HG02852 (cell line): ENCODE measurements around the gene AOPEP.
A peak's percentile ranks its signal among the peaks of the same experiment; 100 is the strongest.
"Not testable (repeated sequence)": the region's sequence is repeated elsewhere in the genome, so short reads cannot be mapped to it uniquely, and the experiment has no call there.

ENCODE experiments used
- ATAC-seq: cut with Tn5 transposase; IDR thresholded peaks from one replicate; pipeline ENCODE4 v1.9.1; 2021; ENCODE audit warnings: mild to moderate bottlenecking, moderate library complexity; ENCODE audit not compliant: unreplicated experiment

The AOPEP gene

DNA sequence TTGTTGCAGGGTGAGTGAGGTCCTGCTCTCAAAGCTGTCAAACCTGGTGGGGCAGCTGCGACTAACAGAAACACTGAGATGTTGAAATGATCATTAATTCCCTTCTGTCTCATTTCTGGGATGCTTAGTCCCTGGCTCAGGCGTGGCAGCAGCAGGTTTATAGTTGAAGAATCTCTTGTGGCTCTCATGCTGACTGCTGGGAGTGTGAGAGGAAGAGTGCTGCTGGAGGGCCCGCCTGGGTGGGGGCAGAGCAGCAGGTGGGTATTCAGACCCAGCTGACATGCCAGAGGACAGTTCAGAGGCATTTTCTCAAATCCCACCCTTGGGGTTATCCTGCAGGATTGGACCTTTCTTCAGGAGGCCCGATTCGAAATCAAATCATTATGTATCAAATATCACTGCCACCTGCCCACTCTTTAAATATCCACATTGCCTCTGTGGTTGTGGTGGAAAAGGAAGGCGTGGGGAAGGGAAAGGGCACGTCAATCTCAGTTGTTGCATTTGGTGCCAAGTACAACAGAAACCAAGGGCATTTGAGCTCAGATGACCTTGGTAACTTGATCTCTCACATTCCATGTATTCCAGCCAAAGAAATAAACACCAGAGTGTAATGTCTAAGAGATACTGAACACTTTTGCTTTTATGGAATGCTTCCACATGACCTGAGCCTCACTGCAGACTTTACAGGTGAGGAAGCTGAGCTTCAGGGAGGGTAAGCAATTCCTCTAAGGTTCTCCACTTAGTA lies 224.3 kb downstream of the AOPEP start:
- no peak for ATAC-seq

GRCh38 chr9:94951324-94952135 lies 225.0 kb downstream of the AOPEP start:
- no peak for ATAC-seq

DNA sequence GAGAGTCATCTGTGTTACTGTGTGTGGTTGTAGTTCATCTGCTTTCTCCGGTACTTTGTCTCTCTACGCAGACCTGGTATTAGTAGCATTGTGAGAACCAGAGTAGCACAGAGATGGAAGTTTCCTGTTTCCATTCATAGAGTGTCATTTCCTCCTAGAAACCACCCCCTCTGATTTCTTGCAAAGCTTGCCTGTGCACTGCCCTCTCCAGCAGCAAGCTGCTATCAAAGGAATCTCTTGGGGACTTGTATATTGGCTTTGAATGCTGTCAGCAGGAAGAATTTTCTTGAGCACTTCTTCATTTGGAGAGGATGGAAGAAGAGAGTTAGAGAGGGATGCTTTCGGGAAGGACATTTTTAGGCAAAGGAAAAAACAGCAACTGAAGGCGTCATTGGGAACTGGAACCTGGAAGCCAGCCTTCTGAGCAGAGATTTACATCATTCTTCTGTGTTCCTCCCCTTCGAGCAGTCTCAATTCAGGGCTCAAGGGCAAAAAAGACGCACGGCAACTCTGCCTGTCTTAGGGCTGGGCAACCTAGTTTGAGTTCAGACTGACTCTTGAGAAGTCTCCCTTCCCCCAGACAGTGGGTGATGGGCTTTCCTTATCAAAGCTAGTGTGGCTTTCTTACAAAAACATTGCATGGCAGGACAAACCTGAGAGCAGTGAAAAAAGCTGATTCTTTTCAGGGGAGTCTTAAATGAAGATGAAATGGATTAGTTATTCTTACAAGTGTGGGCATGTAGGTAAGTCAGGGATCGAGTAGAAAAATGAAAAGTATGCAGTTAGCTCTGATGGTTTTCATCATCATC lies 226.3 kb downstream of the AOPEP start:
- peak; percentile 79 for ATAC-seq

- ATAC-seq = no peak
Observed at GRCh38 chr9:94956731-94957130, 230.2 kb downstream of the AOPEP start.

DNA sequence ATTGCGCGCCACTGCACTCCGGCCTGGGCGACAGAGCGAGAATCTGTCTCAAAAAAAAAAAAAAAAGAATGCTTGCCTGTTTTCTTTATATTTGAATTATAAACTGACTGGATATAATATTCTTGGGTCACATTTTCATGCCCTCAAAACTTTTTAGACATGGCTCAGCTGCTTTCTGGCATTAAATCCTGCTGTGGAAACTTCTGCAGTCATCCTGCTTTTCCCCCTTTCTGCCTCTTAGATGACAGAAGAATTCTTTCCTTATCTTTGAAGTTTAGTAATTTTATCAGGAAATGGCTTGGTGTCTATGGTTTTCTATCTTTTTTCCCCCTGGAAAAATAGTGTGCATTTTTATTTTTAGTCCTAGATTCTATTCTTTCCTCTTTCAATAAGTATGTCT lies 234.5 kb downstream of the AOPEP start:
- no peak for ATAC-seq

GRCh38 chr9:94961870-94962269 lies 235.4 kb downstream of the AOPEP start:
- ATAC-seq = no peak

GRCh38 chr9:94965631-94966030 lies 239.1 kb downstream of the AOPEP start:
- not testable (repeated sequence) for ATAC-seq

GRCh38 chr9:94966046-94966445 lies 239.5 kb downstream of the AOPEP start:
- ATAC-seq = not testable (repeated sequence)

- ATAC-seq = no peak
Observed at GRCh38 chr9:94967482-94967881, 241.0 kb downstream of the AOPEP start.

DNA sequence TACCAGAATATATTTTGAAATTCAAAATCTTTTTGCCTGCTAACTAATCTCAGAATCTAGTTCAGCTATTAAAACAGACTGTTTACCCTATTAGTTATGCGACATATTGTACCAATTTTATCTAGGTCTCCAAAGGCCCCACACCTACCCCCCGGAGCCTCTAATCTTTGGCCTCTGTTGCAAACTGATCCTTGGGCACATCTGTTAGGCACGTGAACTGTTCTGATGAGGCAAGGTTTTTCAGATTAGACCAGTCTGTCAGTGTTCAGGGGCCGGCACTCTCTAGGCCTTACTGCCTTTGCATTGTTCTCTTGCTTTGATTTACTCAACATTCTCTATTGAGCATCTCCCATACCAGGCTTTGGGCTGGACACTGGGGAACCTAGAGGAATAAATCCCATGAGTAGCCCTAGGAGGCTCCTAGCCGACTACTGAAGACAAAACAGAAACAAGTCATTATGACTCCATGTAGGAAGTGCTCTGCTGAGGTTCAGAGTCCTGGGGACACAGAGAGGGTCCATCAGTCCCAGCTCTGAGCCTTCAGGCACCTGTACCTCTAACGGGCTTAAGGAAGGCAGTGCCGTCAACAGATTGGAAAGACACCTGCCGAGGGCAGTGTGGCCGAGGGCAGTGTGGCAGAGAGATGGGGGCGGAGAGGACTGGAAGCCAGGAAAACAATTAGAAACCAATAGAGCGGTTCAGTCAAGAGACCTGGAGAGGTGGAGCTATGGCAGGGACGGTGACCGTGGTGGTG lies 245.1 kb downstream of the AOPEP start:
- ATAC-seq = no peak

DNA sequence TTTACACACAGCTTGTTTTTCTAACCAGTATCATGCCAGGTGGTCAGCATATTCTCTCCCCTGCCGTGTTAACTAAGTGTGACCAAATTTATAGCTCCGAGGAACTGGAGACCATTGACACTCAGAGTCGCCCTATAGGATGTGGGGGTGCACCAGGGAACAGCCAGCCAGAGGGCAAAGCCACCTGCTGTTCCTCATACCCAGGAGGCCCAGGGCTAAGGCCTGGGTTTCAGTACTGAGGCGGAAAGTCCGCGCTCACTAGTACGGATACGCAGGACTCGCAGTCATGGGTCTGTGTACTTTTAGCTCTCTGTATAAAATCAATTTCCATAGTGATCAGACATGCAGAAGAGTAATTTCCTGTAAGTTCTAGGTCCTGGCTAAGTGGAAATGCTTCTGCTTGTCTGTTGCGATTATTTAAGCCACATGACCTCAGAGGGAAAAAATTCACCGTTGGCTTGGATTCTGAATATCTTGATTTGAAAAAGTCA lies 247.0 kb downstream of the AOPEP start:
- ATAC-seq = no peak

DNA sequence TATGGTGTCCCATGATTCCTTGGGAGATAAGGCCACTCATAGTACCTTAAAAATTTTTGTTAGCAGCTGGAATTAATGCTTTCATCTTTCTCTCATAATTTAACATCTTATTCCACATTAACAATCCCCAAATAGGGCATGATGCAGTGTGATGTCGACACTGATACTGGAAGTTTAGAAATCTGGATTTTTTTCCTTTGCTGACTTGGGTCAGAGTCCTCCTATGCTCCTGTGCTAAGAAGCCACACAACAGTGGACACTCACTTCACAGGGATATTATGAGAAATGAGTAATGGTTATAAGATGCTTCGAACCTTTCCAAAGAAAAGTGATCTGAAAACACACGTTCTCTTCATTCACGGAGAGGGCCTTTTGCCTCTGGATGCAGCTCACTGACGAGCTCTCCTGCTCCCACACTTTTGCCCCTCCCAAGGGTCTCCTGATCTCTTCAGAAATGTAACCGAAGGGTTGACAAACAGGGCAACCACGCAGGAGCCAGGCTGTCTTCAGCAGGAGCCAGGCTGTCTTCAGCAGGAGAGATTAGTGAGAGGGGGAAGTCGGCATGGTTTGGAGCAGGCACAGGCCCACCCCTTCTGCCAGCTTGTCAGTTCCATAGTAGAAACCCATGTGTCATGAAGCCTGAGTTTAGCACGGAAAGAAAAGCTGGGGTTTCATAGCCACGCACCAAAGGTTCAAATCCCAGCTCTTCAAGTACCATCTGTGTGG lies 247.8 kb downstream of the AOPEP start:
- no peak for ATAC-seq

GRCh38 chr9:94975480-94975879 lies 249.0 kb downstream of the AOPEP start:
- ATAC-seq = no peak

DNA sequence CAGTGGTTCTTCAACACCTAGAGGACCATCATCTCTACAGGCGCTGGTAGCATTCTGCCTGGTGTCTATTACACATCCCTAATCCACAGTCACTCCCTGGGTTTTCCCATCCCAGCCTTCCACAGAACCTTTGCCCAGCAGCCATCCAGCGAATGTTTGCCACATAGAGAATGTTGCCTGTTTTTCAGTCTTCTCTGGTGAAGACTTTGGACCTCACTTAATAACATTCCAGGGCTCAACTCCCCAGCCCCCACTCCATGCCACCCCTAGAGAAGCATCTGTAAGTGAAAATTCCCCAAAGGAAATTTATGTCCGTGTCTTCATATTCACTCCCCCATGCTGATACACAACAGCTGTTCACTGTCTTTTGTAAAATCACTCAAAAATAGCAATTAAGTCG lies 249.6 kb downstream of the AOPEP start:
- ATAC-seq = no peak

GRCh38 chr9:94977416-94977815 lies 250.9 kb downstream of the AOPEP start:
- no peak for ATAC-seq

DNA sequence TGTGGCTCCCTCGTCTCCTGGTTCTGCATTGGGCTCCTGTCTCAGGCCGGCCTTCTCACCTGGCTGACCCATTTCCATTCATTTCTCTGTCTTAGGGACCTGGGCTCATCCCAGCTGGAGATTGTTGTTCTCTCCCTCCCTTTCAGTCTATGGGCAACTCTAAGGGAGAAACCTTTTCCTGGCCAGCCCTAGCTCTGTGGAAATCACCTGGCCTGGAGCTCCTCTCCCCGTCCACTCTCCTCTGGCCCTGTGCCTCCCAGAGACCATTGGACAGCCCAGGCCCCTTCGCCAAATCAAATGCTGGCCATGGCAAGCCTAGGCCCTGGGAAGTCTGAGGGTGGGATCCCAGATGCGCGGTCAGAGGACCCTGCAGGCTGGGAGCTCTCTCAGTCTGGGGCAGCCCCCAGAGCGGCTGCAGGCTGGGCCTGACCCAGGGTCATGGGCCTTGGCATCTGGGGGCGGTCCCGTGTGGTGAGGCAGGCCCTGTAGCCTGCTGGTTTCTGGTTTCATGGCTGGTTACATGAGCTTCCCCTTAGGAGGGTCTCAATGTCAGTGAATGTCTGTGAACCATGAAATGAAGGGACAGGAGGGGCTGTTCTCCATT lies 253.5 kb downstream of the AOPEP start:
- no peak for ATAC-seq

GRCh38 chr9:94980947-94981722 lies 254.6 kb downstream of the AOPEP start:
- ATAC-seq = no peak

DNA sequence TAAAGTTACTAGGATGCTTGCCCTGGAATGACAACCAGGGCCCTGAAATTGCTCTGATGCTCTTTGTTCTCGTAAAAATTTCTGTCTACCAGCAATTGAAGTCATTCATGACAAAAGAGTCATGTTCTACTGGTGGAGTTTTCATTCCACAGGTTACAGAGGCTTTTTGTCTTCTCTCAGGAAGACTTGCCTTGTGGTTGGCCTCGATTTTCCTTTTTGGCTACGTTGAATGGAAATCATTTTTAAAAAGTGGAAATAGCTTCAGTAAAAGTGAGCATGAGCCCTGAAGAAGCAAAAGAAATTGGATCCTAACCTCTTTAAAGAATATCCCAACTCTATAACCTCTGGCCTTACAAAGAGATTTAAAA lies 255.2 kb downstream of the AOPEP start:
- no peak for ATAC-seq

- no peak for ATAC-seq
Observed at GRCh38 chr9:94982211-94982610, 255.7 kb downstream of the AOPEP start.
